H54 (cell line): Measurements from ENCODE around the gene DOCK8.
A peak's percentile ranks its signal among the peaks of the same experiment; 100 is the strongest.

Source experiments
- DNase-seq: peaks from one replicate; pipeline ENCODE4 v3.0.0; 2011; ENCODE audit warnings: low spot score, mixed read lengths; ENCODE audit not compliant: insufficient read length
- FAIRE-seq: peaks from 3 replicates; lab custom pipeline; 2011; peaks lifted over from hg19 to GRCh38; lab: Jason Lieb, UNC
- POLR2A ChIP-seq: IDR thresholded peaks from 2 replicates; pipeline ENCODE4 v1.6.1; 2011; ENCODE audit warnings: low read depth, mild to moderate bottlenecking, low read length

DOCK8 gene

GRCh38 chr9:366620-367019, 152.0 kb downstream of the DOCK8 start:
- no peak for FAIRE-seq
- TF ChIP-seq POLR2A, result no peak

GRCh38 chr9:370086-370485, 155.4 kb downstream of the DOCK8 start:
- no peak for TF ChIP-seq POLR2A
- no peak for DNase-seq
- FAIRE-seq, result no peak

More at GRCh38 chr9:366620-367019, 152.0 kb downstream of the DOCK8 start:
- DNase-seq, result no peak

- FAIRE-seq (no peak), DNase-seq (no peak)
- no peak for TF ChIP-seq POLR2A
Measured at GRCh38 chr9:371349-371748, 156.7 kb downstream of the DOCK8 start.

- DNase-seq, result no peak
- no peak for FAIRE-seq
- no peak for TF ChIP-seq POLR2A
Measured at GRCh38 chr9:372128-372527, 157.5 kb downstream of the DOCK8 start.

GRCh38 chr9:373759-374206, 159.1 kb downstream of the DOCK8 start:
- no peak for FAIRE-seq
- TF ChIP-seq POLR2A, result no peak
- DNase-seq, result no peak

GRCh38 chr9:374736-375135, 160.1 kb downstream of the DOCK8 start:
- DNase-seq (no peak), FAIRE-seq (no peak)
- no peak for TF ChIP-seq POLR2A

- DNase-seq, result no peak
- no peak for TF ChIP-seq POLR2A
- FAIRE-seq, result no peak
Measured at GRCh38 chr9:376115-376514, 161.4 kb downstream of the DOCK8 start.

GRCh38 chr9:378263-378662, 163.6 kb downstream of the DOCK8 start:
- FAIRE-seq (no peak), DNase-seq (no peak)
- TF ChIP-seq POLR2A, result no peak

- FAIRE-seq (no peak), DNase-seq (no peak)
- no peak for TF ChIP-seq POLR2A
Measured at GRCh38 chr9:382383-382782, 167.7 kb downstream of the DOCK8 start.

GRCh38 chr9:385818-386398, 171.2 kb downstream of the DOCK8 start:
- DNase-seq (peak; percentile 42), FAIRE-seq (no peak)
- no peak for TF ChIP-seq POLR2A

- DNase-seq, result no peak
- no peak for FAIRE-seq
- no peak for TF ChIP-seq POLR2A
Measured at GRCh38 chr9:389159-389558, 174.5 kb downstream of the DOCK8 start.

GRCh38 chr9:389758-390157, 175.1 kb downstream of the DOCK8 start:
- TF ChIP-seq POLR2A, result no peak
- no peak for FAIRE-seq
- no peak for DNase-seq

- no peak for FAIRE-seq
- no peak for TF ChIP-seq POLR2A
Measured at GRCh38 chr9:392077-392804, 177.6 kb downstream of the DOCK8 start.

GRCh38 chr9:394347-395052, 179.8 kb downstream of the DOCK8 start:
- FAIRE-seq (no peak), DNase-seq (no peak)
- no peak for TF ChIP-seq POLR2A

More at GRCh38 chr9:392077-392804, 177.6 kb downstream of the DOCK8 start:
- DNase-seq, result no peak
